ENCODE measurements around the gene LIN54. TPM values are rescaled to one million over a fixed set of nuclear protein-coding genes. Genes with fewer than 3 reads are reported as not detected.

LIN54 gene
- total and polyA plus RNA-seq, 9 of the 15 experiments (the other 6 are each of a cell fraction or from before 2014, with no cell fraction given) = 2.2 to 22.5 (median 15.8) TPM

- H3K27ac ChIP-seq (ENCODE audit: extremely low read depth, low read depth, low read length) = peak overlapping the region; percentile 82
- H3K36me3 ChIP-seq (ENCODE audit: control insufficient read depth, insufficient read depth, low read length) = no peaks in the 10 kb centered on the region
- ChIA-PET POLR2A (interaction anchor here (0.6 to 2.9 kb wide), 9 partner anchors 9 to 526 kb away, joined by 3 to 14 read pairs (median 5); partner anchors contain the start of genes COPS4 and THAP9), CTCF (ENCODE audit: low intra/inter-chr PET ratio) (no interaction called here)
- BruUV-seq (replicated peaks) = no TSS peak
- 0% methylated on average over 5 of the region's 5 CpGs for WGBS (ENCODE audit: insufficient coverage, low coverage, missing lambda C conversion rate)
- H3K4me2 ChIP-seq (ENCODE audit: insufficient read depth, low read length) = peak overlapping the region; percentile 92
- no peaks in the 10 kb centered on the region for H4K20me1 ChIP-seq (replicated peaks; ENCODE audit: control insufficient read depth, insufficient read depth, low read length)
- H3K4me1 ChIP-seq (replicated peaks in 1 of 2; ENCODE audit: control insufficient read depth in 2 of 2, insufficient read depth in 2 of 2, low read length in 2 of 2) = peaks cover 6 to 16% of the 10 kb centered on the region in 2 experiments; a peak in 3 of 5 replicates
- no peaks in the 10 kb centered on the region for H3K27me3 ChIP-seq (ENCODE audit: control insufficient read depth in 2 of 2, insufficient read depth in 2 of 2, low read length in 2 of 2)
- peak overlapping the region; percentile 87 for H3K4me3 ChIP-seq
- peak overlapping the region; percentile 85 to 97 for H3K9ac ChIP-seq (ENCODE audit: insufficient read depth in 1 of 2, low read depth in 2 of 2, low read length in 2 of 2)
- FAIRE-seq (no peak), ATAC-seq (no peak), DNase-seq (ENCODE audit: extremely low read depth in 1 of 4, low spot score in 3 of 4) (peak in 1 of 4 experiments; percentile 25)
- H2AFZ ChIP-seq (ENCODE audit: low read depth, low read length) = peak overlapping the region; percentile 69
- no peaks in the 10 kb centered on the region for H3K9me3 ChIP-seq (replicated peaks; ENCODE audit: control insufficient read depth, insufficient read depth, low read depth, low read length)
- in situ Hi-C loops (cut with MboI) = no loop called here
- no peaks in the 10 kb centered on the region for H3K9me1 ChIP-seq (ENCODE audit: control insufficient read depth, insufficient read depth, low read length)
- intact Hi-C loops (cut with micrococcal nuclease) = loop anchor here (2.0 to 10.0 kb wide), 3 partner anchors 111 to 637 kb away; partner anchors contain the start of genes HNRNPD and THAP9
- H3K79me2 ChIP-seq (ENCODE audit: control insufficient read depth, insufficient read depth, low read length) = peaks cover 58% of the 10 kb centered on the region
- TF ChIP-seq PRPF4 (IDR thresholded peaks at IDR 0.05; ENCODE audit: insufficient read depth, low read depth, low read length, poor library complexity, severe bottlenecking) (no peak), NBN (IDR thresholded peaks at IDR 0.05; ENCODE audit: low read depth) (0 out of 2 replicates have a peak, but pooled peaks have one; percentile 7), RBM39 (optimal IDR thresholded peaks at IDR 0.05; ENCODE audit: low read depth, low read length) (no peak), SP1 (CRISPR knock-in tag; IDR thresholded peaks at IDR 0.05) (0 out of 2 replicates have a peak, but pooled peaks have one; percentile 50), ATF6 (CRISPR knock-in tag; IDR thresholded peaks at IDR 0.05) (no peak), ZNF639 (CRISPR knock-in tag; conservative IDR thresholded peaks at IDR 0.05 in 1 of 2, IDR thresholded peaks at IDR 0.05 in 1 of 2) (no peak), NCOA6 (IDR thresholded peaks at IDR 0.05) (peak; percentile 11; the same call in 1 of the 2 replicates), PKNOX1 (IDR thresholded peaks at IDR 0.05) (0 out of 2 replicates have a peak, but pooled peaks have one; percentile 7), ZNF592 (IDR thresholded peaks at IDR 0.05) (no peak), PHF20 (IDR thresholded peaks at IDR 0.05; ENCODE audit: partially characterized antibody) (no peak), DIDO1 (tag; IDR thresholded peaks at IDR 0.05; ENCODE audit: low read depth) (no peak), MED1 (CRISPR knock-in tag; IDR thresholded peaks at IDR 0.05; ENCODE audit: borderline replicate concordance) (no peak), DPF2 (IDR thresholded peaks at IDR 0.05) (no peak)
Measured at GRCh38 chr4:83011689-83012199, 1.1 kb upstream of the LIN54 start.
